Type B pancreatic cell (in vitro differentiated cells): Measurements from ENCODE around the gene SMPDL3A. TPM values are rescaled to one million over a fixed set of nuclear protein-coding genes. Genes with fewer than 3 reads are reported as not detected.
"Not testable (repeated sequence)": the region's sequence is repeated elsewhere in the genome, so short reads cannot be mapped to it uniquely, and the experiment has no call there.

Experiments used
- DNase-seq: peaks from one replicate; pipeline ENCODE4 v3.0.0; 2021; ENCODE audit warnings: mixed read lengths; ENCODE audit not compliant: unreplicated experiment; ENCODE audit errors: extremely low spot score
- H3K27ac Mint-ChIP-seq: 2 replicates; pipeline ENCODE4 v1.8.0; 2021; ENCODE audit warnings: mild to moderate bottlenecking, mixed read lengths
- H3K27me3 Mint-ChIP-seq: 2 replicates; pipeline ENCODE4 v1.8.0; 2021; ENCODE audit warnings: mixed read lengths
- H3K36me3 Mint-ChIP-seq: 2 replicates; pipeline ENCODE4 v1.8.0; 2021; ENCODE audit warnings: mixed read lengths
- H3K4me1 Mint-ChIP-seq: one replicate; pipeline ENCODE4 v1.8.0; 2021; ENCODE audit warnings: mixed read lengths; ENCODE audit not compliant: unreplicated experiment
- H3K4me3 Mint-ChIP-seq: 2 replicates; pipeline ENCODE4 v1.8.0; 2021; ENCODE audit warnings: mild to moderate bottlenecking, mixed read lengths
- H3K9me3 Mint-ChIP-seq: 2 replicates; pipeline ENCODE4 v1.8.0; 2021; ENCODE audit warnings: mixed read lengths
- total RNA-seq: library from RNA; stranded (reverse); gene quantifications from 2 replicates; pipeline ENCODE4 v1.2.1, GENCODE V29; 2021; ENCODE audit warnings: low replicate concordance
- TF ChIP-seq, protein P1 (sequence below): fragments of 200-600 bp; sonication (generic); conservative IDR thresholded peaks from 2 replicates; pipeline ENCODE4 v1.5.0; 2021; ENCODE audit warnings: antibody characterized with exemption, mild to moderate bottlenecking

Gene SMPDL3A
- total RNA-seq, 1 donor from 2014 or later: 9.4 TPM

DNA sequence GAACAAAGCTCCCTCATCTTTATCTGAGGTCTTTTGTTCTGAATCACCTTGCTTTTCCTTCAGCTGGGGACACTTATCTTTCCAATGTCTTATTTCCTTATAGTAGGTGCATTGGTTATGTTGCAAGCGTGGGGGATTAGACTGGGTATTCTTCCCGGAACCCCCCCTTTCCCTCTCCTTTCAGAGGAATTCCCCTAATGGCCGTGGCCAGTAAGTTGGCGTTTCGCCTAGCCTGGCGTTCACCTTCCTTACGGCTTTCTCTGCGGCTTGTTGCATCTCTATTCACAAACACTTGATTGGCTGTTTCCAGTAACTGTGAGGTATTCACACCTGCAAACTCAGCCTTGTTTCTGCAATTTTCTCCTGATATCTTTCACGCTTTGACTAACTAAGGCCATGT is 42.4 kb upstream of the SMPDL3A start:
- no peak overlapping the region for H3K27ac Mint-ChIP-seq
- H3K27me3 Mint-ChIP-seq: no peaks in the 10 kb centered on the region
- peaks cover 4% of the 10 kb centered on the region for H3K36me3 Mint-ChIP-seq
- H3K9me3 Mint-ChIP-seq: peaks cover 5% of the 10 kb centered on the region
- TF ChIP-seq, protein P1, sequence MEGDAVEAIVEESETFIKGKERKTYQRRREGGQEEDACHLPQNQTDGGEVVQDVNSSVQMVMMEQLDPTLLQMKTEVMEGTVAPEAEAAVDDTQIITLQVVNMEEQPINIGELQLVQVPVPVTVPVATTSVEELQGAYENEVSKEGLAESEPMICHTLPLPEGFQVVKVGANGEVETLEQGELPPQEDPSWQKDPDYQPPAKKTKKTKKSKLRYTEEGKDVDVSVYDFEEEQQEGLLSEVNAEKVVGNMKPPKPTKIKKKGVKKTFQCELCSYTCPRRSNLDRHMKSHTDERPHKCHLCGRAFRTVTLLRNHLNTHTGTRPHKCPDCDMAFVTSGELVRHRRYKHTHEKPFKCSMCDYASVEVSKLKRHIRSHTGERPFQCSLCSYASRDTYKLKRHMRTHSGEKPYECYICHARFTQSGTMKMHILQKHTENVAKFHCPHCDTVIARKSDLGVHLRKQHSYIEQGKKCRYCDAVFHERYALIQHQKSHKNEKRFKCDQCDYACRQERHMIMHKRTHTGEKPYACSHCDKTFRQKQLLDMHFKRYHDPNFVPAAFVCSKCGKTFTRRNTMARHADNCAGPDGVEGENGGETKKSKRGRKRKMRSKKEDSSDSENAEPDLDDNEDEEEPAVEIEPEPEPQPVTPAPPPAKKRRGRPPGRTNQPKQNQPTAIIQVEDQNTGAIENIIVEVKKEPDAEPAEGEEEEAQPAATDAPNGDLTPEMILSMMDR: no peak
- no peak for DNase-seq
- H3K4me1 Mint-ChIP-seq: no peaks in the 10 kb centered on the region
- no peak overlapping the region for H3K4me3 Mint-ChIP-seq

DNA sequence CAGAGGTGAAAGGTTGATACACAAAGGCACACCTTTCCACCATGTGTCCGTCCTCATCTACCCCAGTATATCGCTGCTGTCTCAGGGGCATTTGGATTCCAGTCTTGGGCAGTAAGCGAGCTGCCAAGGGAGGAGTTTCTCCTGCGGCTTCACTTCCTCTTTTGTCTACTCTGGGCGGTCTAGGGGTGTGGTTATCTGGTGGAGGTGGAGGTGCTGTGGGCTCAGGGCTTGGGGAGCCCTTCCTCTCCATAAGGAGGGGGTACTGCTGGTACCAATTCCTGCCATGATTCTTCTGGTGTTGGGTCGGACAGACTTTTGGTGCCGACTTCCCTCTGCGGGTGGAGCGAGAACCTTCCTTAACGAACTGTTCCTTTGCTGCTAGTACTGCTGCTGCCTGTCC is 41.5 kb upstream of the SMPDL3A start:
- Mint-ChIP-seq H3K4me1 (no peaks in the 10 kb centered on the region), H3K4me3 (no peak overlapping the region), H3K9me3 (peaks cover 5% of the 10 kb centered on the region), H3K27ac (no peak overlapping the region), H3K36me3 (peaks cover 4% of the 10 kb centered on the region), H3K27me3 (no peaks in the 10 kb centered on the region)
- TF ChIP-seq, protein P1: no peak
- DNase-seq: no peak

DNA sequence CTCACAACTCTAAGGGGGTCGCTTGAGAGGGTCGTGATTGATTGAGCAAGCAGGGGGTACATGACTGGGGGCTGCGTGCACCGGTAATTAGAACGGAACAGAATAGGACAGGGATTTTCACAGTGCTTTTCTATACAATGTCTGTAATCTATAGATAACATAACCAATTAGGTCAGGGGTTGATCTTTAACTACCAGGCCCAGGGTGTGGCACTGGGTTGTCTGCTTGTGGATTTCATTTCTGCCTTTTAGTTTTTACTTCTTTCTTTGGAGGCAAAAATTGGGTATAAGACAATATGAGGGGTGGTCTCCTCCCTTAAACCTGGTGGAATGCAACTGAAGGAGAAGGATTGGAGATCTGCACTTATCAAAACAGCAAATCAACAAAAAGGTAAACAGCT is 40.1 kb upstream of the SMPDL3A start:
- H3K4me3 Mint-ChIP-seq, H3K9me3 Mint-ChIP-seq, H3K4me1 Mint-ChIP-seq, H3K36me3 Mint-ChIP-seq, H3K27ac Mint-ChIP-seq, H3K27me3 Mint-ChIP-seq, DNase-seq: not testable (repeated sequence)

DNA sequence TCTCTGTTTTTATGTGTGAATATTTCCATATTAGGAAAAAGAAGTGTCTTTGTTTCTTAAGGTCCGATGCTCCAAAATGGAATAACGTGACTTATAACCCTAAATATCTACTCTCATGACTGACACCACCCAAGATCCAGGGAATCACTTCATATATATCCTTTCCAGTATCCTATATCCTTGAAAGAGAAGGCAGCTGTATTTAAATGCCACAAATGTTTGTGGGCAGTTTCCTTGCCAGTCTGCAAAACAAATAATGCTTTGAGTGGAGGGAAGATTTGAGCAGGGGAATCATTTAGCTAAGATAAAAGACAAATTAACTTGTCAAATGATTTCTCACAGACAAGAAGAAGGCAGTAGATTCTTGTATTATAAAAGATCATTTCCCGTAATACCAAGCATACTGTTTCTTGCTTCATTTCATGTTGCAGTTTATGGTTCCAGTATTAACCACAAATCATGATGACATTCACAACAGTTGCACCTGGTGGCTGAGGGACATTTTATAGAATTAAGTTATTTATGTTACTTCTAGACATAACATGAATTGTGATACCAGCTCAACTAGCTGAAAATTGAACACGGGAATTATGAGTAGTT is 39.5 kb upstream of the SMPDL3A start:
- TF ChIP-seq, protein P1: no peak
- H3K4me3 Mint-ChIP-seq: no peak overlapping the region
- no peaks in the 10 kb centered on the region for H3K27me3 Mint-ChIP-seq
- DNase-seq: no peak
- peaks cover 9% of the 10 kb centered on the region for H3K4me1 Mint-ChIP-seq
- no peak overlapping the region for H3K27ac Mint-ChIP-seq
- peaks cover 5% of the 10 kb centered on the region for H3K9me3 Mint-ChIP-seq
- peaks cover 4% of the 10 kb centered on the region for H3K36me3 Mint-ChIP-seq

DNA sequence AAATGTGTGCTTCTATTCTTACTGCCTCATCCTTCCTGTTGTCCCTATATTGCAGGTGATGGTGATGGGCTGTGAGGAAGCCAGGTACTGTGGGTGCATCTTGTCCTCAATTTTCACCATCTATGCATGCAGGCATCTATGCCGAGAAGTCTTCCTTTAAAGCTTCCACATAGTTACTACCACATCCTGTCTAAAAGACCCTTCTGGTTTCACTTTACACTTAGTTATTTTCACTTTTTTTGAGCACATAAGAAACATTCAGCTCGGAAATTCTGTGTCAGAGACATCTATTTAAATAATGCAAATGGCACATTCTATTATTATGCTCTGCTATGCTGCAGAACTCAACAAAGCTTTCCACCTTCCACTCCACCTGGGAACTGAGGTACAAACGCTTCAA is 37.7 kb upstream of the SMPDL3A start:
- H3K27ac Mint-ChIP-seq: no peak overlapping the region
- H3K27me3 Mint-ChIP-seq: no peaks in the 10 kb centered on the region
- TF ChIP-seq, protein P1: no peak
- H3K4me3 Mint-ChIP-seq: no peak overlapping the region
- peaks cover 5% of the 10 kb centered on the region for H3K9me3 Mint-ChIP-seq
- no peak for DNase-seq
- H3K4me1 Mint-ChIP-seq: peaks cover 9% of the 10 kb centered on the region
- peaks cover 4% of the 10 kb centered on the region for H3K36me3 Mint-ChIP-seq

DNA sequence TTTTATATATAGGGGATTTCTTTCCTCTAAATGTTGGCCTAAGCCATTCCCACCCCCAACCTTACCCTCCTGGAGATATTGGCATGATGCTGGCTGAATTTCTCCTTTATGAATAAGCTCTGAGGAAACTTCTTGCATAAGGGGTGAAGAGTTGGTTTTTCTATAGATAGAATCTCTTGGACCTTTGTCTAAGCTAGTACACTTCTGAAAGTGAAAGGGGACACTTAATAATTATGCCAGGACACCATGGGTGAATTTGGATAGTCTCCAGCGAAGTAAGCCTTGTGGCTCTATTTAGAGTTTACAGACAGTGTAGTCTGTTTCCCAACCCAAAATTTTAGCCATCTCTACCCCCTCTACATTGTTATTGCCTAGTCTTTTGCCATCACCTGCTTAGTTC is 36.6 kb upstream of the SMPDL3A start:
- DNase-seq: no peak
- H3K27ac Mint-ChIP-seq: no peak overlapping the region
- TF ChIP-seq, protein P1: no peak
- H3K36me3 Mint-ChIP-seq: peaks cover 4% of the 10 kb centered on the region
- no peak overlapping the region for H3K4me3 Mint-ChIP-seq
- peaks cover 10% of the 10 kb centered on the region for H3K9me3 Mint-ChIP-seq
- H3K27me3 Mint-ChIP-seq: no peaks in the 10 kb centered on the region
- peaks cover 9% of the 10 kb centered on the region for H3K4me1 Mint-ChIP-seq
